Activated CD4-positive, alpha-beta memory T cell treated with anti-CD3 and anti-CD28 coated beads for 36 hours (primary cell): ENCODE measurements around the gene ULK2. TPM values are rescaled to one million over a fixed set of nuclear protein-coding genes. Genes with fewer than 3 reads are reported as not detected.
"Not testable (repeated sequence)": the region's sequence is repeated elsewhere in the genome, so short reads cannot be mapped to it uniquely, and the experiment has no call there.

Experiments
- CTCF ChIA-PET: fragments of 350-600 bp; sonication (Branson Sonifier 250); formaldehyde crosslinking; loops from one replicate; lab custom pipeline; 2021; ENCODE audit warnings: antibody characterized with exemption, inconsistent platforms; lab: Charles Lee
- POLR2A ChIA-PET: fragments of 350-600 bp; sonication (Branson Sonifier 250); formaldehyde crosslinking; loops from one replicate; lab custom pipeline; 2021; ENCODE audit warnings: antibody characterized with exemption; lab: Charles Lee
- DNase-seq: peaks from one replicate; pipeline ENCODE4 v3.0.0-alpha.2; 2020
- H3K27ac Mint-ChIP-seq: one replicate; pipeline ENCODE4 v1.8.0; 2021; ENCODE audit warnings: mixed read lengths
- H3K27me3 Mint-ChIP-seq: one replicate; pipeline ENCODE4 v1.8.0; 2021; ENCODE audit warnings: mixed read lengths
- H3K36me3 Mint-ChIP-seq: one replicate; pipeline ENCODE4 v1.8.0; 2021; ENCODE audit warnings: mixed read lengths
- H3K4me1 Mint-ChIP-seq: one replicate; pipeline ENCODE4 v1.8.0; 2021; ENCODE audit warnings: low read depth, mixed read lengths
- H3K4me3 Mint-ChIP-seq: one replicate; pipeline ENCODE4 v1.8.0; 2021; ENCODE audit warnings: mild to moderate bottlenecking, mixed read lengths
- H3K9me3 Mint-ChIP-seq: one replicate; pipeline ENCODE4 v1.8.0; 2021; ENCODE audit warnings: mixed read lengths
- intact Hi-C: fragments of 100-400 bp; cut with micrococcal nuclease; formaldehyde crosslinking; loops from one replicate; pipeline ENCODE4 v1.15.1; 2023
- total RNA-seq, 2 experiments: library from RNA; stranded (reverse); gene quantifications; one replicate each; pipeline ENCODE4 v1.2.3, GENCODE V29; 2021

ULK2 gene
- total RNA-seq, 2 experiments from 2014 or later: 11.7 to 12.7 TPM

GRCh38 chr17:19890001-19890400 is 22.3 kb upstream of the ULK2 start:
- H3K27ac Mint-ChIP-seq, H3K4me3 Mint-ChIP-seq, POLR2A ChIA-PET, H3K9me3 Mint-ChIP-seq, H3K27me3 Mint-ChIP-seq, intact Hi-C loops, H3K4me1 Mint-ChIP-seq, DNase-seq, CTCF ChIA-PET, H3K36me3 Mint-ChIP-seq: not testable (repeated sequence)

GRCh38 chr17:19886116-19886515 is 18.4 kb upstream of the ULK2 start:
- CTCF ChIA-PET: no interaction called here
- Mint-ChIP-seq H3K36me3 (no peaks in the 10 kb centered on the region), H3K27ac (no peak overlapping the region), H3K4me3 (no peak overlapping the region), H3K27me3 (no peaks in the 10 kb centered on the region), H3K4me1 (peaks cover 4% of the 10 kb centered on the region), H3K9me3 (no peaks in the 10 kb centered on the region)
- POLR2A ChIA-PET: no interaction called here
- intact Hi-C loops: no loop called here
- no peak for DNase-seq

DNA sequence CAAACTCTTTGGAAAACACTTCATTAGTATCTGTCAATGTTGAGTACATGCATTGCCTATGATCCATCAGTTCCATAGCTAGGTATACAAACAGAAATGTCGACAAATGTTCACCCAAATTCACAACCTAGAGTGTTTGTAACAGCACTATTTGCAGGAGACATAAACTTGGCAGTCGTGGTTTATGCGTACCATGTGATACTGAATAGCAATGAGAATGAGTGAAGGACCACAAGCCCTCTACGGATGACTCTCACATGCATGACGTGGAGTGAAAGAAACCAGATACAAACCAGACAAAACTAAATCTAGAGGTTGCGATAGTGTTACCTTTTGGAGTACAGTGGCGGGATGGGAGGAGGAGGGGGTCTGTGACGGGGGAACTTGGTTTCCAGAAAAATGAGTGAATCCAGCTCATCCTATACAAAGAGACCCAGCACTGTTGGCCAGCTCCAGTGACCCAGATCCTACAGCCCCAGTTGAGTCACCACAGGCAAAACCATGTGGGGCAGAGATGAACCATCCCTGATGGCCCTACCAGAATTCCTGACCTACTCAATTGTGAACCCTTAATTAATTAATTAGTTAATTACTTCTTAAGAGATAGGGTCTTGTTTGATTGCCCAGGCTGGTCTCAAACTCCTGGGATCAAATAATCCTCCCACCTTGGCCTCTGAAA is 15.9 kb upstream of the ULK2 start:
- H3K4me1 Mint-ChIP-seq: peaks cover 6% of the 10 kb centered on the region
- POLR2A ChIA-PET: no interaction called here

GRCh38 chr17:19880393-19880792 is 12.7 kb upstream of the ULK2 start:
- H3K4me3 Mint-ChIP-seq: no peak overlapping the region
- CTCF ChIA-PET: interaction anchor here (0.6 to 1.3 kb wide), 2 partner anchors 15 to 98 kb away, joined by 3 read pairs; no protein-coding TSS in a partner anchor
- H3K9me3 Mint-ChIP-seq: no peaks in the 10 kb centered on the region
- no peaks in the 10 kb centered on the region for H3K36me3 Mint-ChIP-seq
- intact Hi-C loops: no loop called here
- no peak for DNase-seq
- peaks cover 32% of the 10 kb centered on the region for H3K4me1 Mint-ChIP-seq
- POLR2A ChIA-PET: no interaction called here
- H3K27me3 Mint-ChIP-seq: no peaks in the 10 kb centered on the region
- no peak overlapping the region for H3K27ac Mint-ChIP-seq

More for the DNA sequence above, 15.9 kb upstream of the ULK2 start:
- Mint-ChIP-seq H3K9me3 (no peaks in the 10 kb centered on the region), H3K36me3 (no peaks in the 10 kb centered on the region), H3K4me3 (no peak overlapping the region), H3K27ac (no peak overlapping the region), H3K27me3 (no peaks in the 10 kb centered on the region)
- intact Hi-C loops: no loop called here
- CTCF ChIA-PET: no interaction called here
- no peak for DNase-seq

DNA sequence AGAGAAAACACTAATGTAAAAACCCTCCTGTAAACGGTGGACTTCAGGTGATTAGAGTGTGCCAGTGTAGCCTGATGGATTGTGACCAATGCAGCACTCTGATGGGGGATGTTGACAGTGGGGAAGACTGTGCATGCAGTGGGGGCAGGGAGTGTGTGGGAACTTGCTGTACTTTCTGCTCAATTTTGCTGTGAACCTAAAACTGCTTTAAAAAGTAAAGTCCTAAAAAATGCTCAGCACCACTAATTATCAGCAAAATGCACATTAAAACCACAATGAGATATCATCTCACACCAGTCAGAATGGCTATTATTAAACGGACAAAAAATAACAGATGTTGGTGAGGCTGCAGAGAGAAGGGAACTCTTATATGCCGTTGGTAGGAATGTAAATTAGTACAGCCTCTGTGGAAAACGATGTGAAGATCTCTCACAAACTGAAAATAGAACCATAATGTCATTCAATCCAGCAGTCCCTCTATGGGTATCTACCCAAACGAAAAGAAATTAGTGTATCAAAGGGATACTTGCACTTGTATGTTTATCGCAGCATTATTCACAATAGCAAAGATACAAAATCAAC is 9.7 kb upstream of the ULK2 start:
- no peak overlapping the region for H3K27ac Mint-ChIP-seq
- no peaks in the 10 kb centered on the region for H3K27me3 Mint-ChIP-seq
- no peak overlapping the region for H3K4me3 Mint-ChIP-seq
- CTCF ChIA-PET: no interaction called here
- H3K4me1 Mint-ChIP-seq: peaks cover 28% of the 10 kb centered on the region
- H3K9me3 Mint-ChIP-seq: no peaks in the 10 kb centered on the region
- intact Hi-C loops: no loop called here
- POLR2A ChIA-PET: no interaction called here
- DNase-seq: no peak
- H3K36me3 Mint-ChIP-seq: no peaks in the 10 kb centered on the region

DNA sequence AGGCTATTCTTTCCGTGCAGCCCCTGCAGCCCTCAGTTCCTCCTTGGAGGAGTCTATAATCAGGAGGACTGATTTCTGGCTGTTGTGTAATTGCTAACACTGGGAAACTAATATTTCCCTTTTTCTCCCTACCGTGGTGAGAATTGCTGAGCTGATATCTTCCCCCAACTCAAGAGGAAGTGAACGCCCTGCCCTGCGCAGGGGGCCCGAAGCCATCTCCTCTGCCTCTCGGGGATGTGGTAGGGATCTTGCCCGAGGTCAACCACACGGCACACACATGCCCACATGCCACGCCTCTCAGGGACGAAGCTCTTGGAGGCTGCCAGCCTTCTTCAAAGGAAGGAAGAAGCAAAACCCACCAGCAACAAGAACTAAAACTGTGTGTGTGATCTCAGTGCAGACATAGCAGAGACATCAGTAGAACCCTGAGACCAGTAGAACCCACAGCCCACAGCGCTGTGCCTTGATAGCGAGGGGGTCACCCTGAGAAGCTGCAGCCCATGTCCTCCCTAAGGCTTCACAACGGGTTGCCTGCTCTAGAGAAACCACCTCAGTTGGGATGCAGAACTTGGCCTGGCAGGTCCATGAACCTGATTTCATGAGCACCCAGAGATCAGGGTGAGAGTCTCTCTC is 8.9 kb upstream of the ULK2 start:
- Mint-ChIP-seq H3K4me3 (no peak overlapping the region), H3K27me3 (no peaks in the 10 kb centered on the region), H3K4me1 (peaks cover 28% of the 10 kb centered on the region), H3K36me3 (no peaks in the 10 kb centered on the region), H3K9me3 (no peaks in the 10 kb centered on the region), H3K27ac (no peak overlapping the region)
- intact Hi-C loops: no loop called here
- POLR2A ChIA-PET: interaction anchor here (0.6 kb wide), 1 partner anchor 371 kb away, joined by 3 read pairs; no protein-coding TSS in a partner anchor
- CTCF ChIA-PET: no interaction called here
- peak; percentile 56 for DNase-seq

GRCh38 chr17:19874256-19874655 is 6.5 kb upstream of the ULK2 start:
- H3K4me3 Mint-ChIP-seq: no peak overlapping the region
- H3K27ac Mint-ChIP-seq: no peak overlapping the region
- no peaks in the 10 kb centered on the region for H3K27me3 Mint-ChIP-seq
- no peaks in the 10 kb centered on the region for H3K9me3 Mint-ChIP-seq
- intact Hi-C loops: no loop called here
- DNase-seq: no peak
- ChIA-PET CTCF (interaction anchor here (0.8 kb wide), 1 partner anchor 44 kb away, joined by 3 read pairs; no protein-coding TSS in a partner anchor), POLR2A (no interaction called here)
- peaks cover 28% of the 10 kb centered on the region for H3K4me1 Mint-ChIP-seq
- no peaks in the 10 kb centered on the region for H3K36me3 Mint-ChIP-seq

GRCh38 chr17:19873346-19873745 is 5.6 kb upstream of the ULK2 start:
- Mint-ChIP-seq H3K4me1 (peaks cover 25% of the 10 kb centered on the region), H3K9me3 (no peaks in the 10 kb centered on the region), H3K27ac (no peak overlapping the region), H3K4me3 (no peak overlapping the region), H3K27me3 (no peaks in the 10 kb centered on the region), H3K36me3 (no peaks in the 10 kb centered on the region)
- POLR2A ChIA-PET: no interaction called here
- CTCF ChIA-PET: interaction anchor here (0.8 kb wide), 1 partner anchor 43 kb away, joined by 3 read pairs; no protein-coding TSS in a partner anchor
- intact Hi-C loops: no loop called here
- DNase-seq: no peak

- ChIA-PET CTCF (no interaction called here), POLR2A (interaction anchor here (0.8 to 1.2 kb wide), 2 partner anchors 9 to 13 kb away, joined by 3 to 5 read pairs; no protein-coding TSS in a partner anchor)
- Mint-ChIP-seq H3K4me1 (peaks cover 11% of the 10 kb centered on the region), H3K27me3 (no peaks in the 10 kb centered on the region), H3K4me3 (no peak overlapping the region), H3K27ac (no peak overlapping the region), H3K9me3 (no peaks in the 10 kb centered on the region), H3K36me3 (no peaks in the 10 kb centered on the region)
- intact Hi-C loops: loop anchor here (5.0 to 10.0 kb wide), 2 partner anchors 81 to 353 kb away; no protein-coding TSS in a partner anchor
- DNase-seq: no peak
Measured at GRCh38 chr17:19868079-19868395, 301 bp upstream of the ULK2 start.

DNA sequence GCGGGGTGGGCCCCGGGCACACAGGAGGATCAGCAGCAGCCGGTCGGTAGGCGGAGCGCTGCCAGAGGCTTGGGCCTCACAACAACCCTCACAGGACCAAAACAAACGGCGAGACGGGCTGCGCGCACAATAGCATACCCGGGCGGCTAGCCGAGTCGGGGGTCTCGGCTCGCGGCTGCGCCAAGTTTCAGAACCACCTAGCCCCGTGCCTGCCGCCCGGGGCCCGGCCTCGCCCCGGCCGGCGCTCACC is 732 bp downstream of the ULK2 start:
- CTCF ChIA-PET: no interaction called here

GRCh38 chr17:19865021-19865420 is 2.7 kb downstream of the ULK2 start:
- CTCF ChIA-PET: interaction anchor here (0.6 to 1.6 kb wide), 3 partner anchors 15 to 120 kb away, joined by 3 to 4 read pairs (median 3); no protein-coding TSS in a partner anchor
- POLR2A ChIA-PET: no interaction called here
- Mint-ChIP-seq H3K4me1 (peaks cover 11% of the 10 kb centered on the region), H3K9me3 (no peaks in the 10 kb centered on the region), H3K4me3 (no peak overlapping the region), H3K36me3 (peaks cover 2% of the 10 kb centered on the region), H3K27ac (no peak overlapping the region), H3K27me3 (no peaks in the 10 kb centered on the region)
- DNase-seq: no peak
- intact Hi-C loops: loop anchor here (5.0 to 10.0 kb wide), 2 partner anchors 78 to 350 kb away; no protein-coding TSS in a partner anchor

More for the DNA sequence above, 732 bp downstream of the ULK2 start:
- peaks cover 11% of the 10 kb centered on the region for H3K4me1 Mint-ChIP-seq
- DNase-seq: peak; percentile 68
- H3K27ac Mint-ChIP-seq: peak overlapping the region; percentile 13
- intact Hi-C loops: loop anchor here (5.0 to 10.0 kb wide), 2 partner anchors 80 to 352 kb away; no protein-coding TSS in a partner anchor
- POLR2A ChIA-PET: interaction anchor here (0.8 to 1.2 kb wide), 3 partner anchors 8 to 110 kb away, joined by 3 to 5 read pairs (median 3); partner anchors contain the start of gene AKAP10
- H3K9me3 Mint-ChIP-seq: no peaks in the 10 kb centered on the region
- no peaks in the 10 kb centered on the region for H3K27me3 Mint-ChIP-seq
- H3K4me3 Mint-ChIP-seq: peak overlapping the region; percentile 80
- peaks cover 2% of the 10 kb centered on the region for H3K36me3 Mint-ChIP-seq

DNA sequence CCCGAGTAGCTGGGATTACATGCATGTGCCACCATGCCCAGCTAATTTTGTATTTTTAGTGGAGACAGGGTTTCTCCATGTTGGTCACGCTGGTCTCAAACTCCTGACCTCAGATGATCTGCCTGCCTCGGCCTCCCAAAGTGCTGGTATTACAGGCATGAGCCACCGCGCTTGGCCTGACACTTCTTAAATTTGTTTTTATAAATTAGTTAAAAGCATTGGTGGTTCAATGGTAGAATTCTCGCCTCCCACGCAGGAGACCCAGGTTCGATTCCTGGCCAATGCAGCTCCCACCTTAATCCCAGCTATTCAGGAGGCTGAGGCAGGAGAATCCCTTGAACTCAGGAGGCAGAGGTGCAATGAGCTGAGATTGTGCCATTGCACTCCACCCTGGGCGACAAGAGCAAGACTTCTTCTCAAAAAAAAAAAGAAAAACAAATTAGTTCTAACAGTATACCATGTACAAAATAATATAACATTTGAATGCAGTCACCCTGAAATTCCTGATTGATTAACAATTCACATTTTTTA is 7.0 kb downstream of the ULK2 start:
- H3K9me3 Mint-ChIP-seq, DNase-seq, H3K27me3 Mint-ChIP-seq, H3K36me3 Mint-ChIP-seq, POLR2A ChIA-PET, H3K4me1 Mint-ChIP-seq, H3K4me3 Mint-ChIP-seq, H3K27ac Mint-ChIP-seq, CTCF ChIA-PET: not testable (repeated sequence)
- intact Hi-C loops: loop anchor here (10.0 kb wide), 1 partner anchor 346 kb away; no protein-coding TSS in a partner anchor
